Epithelial cell of proximal tubule (primary cell): ENCODE results near the gene IL21. TPM values are rescaled to one million over a fixed set of nuclear protein-coding genes. Genes with fewer than 3 reads are reported as not detected.
"Not testable (repeated sequence)": the region's sequence is repeated elsewhere in the genome, so short reads cannot be mapped to it uniquely, and the experiment has no call there.

Experiments used
- DNase-seq: peaks from one replicate; pipeline ENCODE4 v3.0.0-alpha.2; 2011; ENCODE audit warnings: low read depth
- H3K4me3 ChIP-seq: 2 replicates; pipeline ENCODE4 v1.5.1; 2011; ENCODE audit warnings: low read depth, mild to moderate bottlenecking, low read length
- total RNA-seq: library from RNA; depleted of rRNA; stranded (reverse); fragments of >200 nt; gene quantifications from 2 replicates; pipeline ENCODE4 v1.2.3, GENCODE V29; 2015
- TF ChIP-seq, protein P1 (sequence below): conservative IDR thresholded peaks from 2 replicates; pipeline ENCODE4 v1.5.1; 2012; ENCODE audit warnings: low read depth, mild to moderate bottlenecking, low read length

The IL21 gene
- total RNA-seq, 1 donor from 2014 or later = not detected

DNA sequence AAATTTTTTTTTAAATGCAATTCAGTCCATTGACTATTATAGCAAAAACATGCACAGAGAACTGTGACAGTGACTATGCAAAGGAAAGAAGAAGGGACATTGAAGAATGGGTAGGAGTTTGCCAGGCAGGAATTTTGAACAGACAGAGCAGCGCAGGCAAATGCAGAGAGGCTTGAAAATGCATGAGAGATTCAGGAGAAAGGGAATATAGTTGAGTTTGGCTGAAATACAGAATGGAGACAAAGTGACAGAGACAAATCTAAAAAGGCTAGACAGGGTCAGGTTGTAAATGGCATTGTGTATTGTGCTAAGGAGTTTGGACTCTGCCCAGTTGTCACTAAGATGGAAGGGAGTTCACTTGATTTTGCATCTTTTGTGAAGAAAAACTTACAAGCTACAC, 42.4 kb upstream of the IL21 start:
- no peak for DNase-seq
- H3K4me3 ChIP-seq = no peak overlapping the region
- TF ChIP-seq, protein P1, sequence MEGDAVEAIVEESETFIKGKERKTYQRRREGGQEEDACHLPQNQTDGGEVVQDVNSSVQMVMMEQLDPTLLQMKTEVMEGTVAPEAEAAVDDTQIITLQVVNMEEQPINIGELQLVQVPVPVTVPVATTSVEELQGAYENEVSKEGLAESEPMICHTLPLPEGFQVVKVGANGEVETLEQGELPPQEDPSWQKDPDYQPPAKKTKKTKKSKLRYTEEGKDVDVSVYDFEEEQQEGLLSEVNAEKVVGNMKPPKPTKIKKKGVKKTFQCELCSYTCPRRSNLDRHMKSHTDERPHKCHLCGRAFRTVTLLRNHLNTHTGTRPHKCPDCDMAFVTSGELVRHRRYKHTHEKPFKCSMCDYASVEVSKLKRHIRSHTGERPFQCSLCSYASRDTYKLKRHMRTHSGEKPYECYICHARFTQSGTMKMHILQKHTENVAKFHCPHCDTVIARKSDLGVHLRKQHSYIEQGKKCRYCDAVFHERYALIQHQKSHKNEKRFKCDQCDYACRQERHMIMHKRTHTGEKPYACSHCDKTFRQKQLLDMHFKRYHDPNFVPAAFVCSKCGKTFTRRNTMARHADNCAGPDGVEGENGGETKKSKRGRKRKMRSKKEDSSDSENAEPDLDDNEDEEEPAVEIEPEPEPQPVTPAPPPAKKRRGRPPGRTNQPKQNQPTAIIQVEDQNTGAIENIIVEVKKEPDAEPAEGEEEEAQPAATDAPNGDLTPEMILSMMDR = no peak

GRCh38 chr4:122662701-122663100, 41.8 kb upstream of the IL21 start:
- H3K4me3 ChIP-seq = no peak overlapping the region
- DNase-seq = no peak

DNA sequence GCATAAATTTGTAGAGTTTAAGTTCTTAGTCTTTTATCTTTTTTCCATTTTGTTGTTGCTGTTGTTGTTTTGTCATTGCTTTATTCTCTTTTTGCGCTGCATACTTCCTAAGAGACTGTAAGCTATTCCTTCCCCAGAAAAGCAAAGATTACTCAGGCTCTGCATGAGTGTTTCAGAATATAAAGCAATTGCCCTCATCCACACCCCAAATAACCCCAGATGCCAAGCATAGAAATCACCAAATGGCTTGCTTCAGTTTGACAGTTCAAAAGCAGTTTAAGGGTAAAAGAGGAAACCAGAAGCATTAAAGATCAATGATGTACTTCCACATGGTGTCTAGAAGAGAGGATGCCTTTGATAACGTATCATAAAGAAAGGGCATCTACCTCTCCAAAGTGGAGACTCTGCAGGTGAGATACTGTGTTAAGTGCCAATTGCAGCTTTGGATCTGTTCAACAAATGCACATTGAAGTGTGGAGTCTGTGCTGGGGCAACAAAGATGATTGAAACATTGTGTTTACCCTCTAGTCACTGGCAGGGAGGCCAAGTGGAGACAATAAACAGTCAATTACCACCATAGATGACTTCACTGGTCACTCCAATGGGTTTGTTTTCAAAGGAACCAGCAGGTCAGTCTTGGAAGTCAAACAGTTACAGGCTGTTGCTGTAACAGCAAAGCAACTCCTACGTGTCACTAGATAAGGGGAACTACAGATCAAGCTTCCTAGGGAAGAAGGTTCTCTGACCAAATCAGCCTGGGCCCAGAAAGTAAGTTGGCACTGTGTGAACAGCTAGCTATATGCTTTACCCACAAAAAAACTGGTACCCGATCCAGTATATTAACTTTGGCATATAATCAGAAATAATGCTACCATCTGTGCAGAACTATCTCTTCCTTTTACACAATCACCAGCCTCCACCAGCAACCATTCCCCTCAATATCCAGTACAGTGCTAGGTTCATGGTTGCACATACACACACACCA, 40.6 kb upstream of the IL21 start:
- TF ChIP-seq, protein P1 = no peak
- peak; percentile 55 for DNase-seq
- no peak overlapping the region for H3K4me3 ChIP-seq

More at GRCh38 chr4:122662701-122663100, 41.8 kb upstream of the IL21 start:
- TF ChIP-seq, protein P1 = no peak

- TF ChIP-seq, protein P1 = no peak
- DNase-seq = no peak
- H3K4me3 ChIP-seq = no peak overlapping the region
Observed at GRCh38 chr4:122658818-122659295, 38.0 kb upstream of the IL21 start.

DNA sequence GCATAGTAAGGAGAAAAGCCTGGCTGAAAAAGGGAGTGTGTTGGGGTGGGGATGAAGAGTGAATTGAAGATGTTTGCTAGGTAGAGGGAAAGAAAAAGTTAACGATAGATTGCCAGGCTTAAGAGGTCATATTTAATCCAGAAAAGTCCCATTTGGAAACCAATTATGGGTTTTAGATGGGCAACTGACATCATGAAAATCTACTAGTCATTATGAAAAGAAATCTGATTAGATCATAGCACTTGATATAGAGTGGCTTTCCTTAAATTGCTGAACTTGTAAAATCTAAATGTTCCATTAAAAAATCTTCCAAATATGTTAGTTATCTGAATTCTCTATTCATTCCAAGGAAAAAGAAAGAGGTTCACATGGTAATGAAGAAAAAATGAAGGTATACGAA, 37.5 kb upstream of the IL21 start:
- TF ChIP-seq, protein P1 = no peak
- no peak for DNase-seq
- H3K4me3 ChIP-seq = no peak overlapping the region

- no peak overlapping the region for H3K4me3 ChIP-seq
- no peak for DNase-seq
- TF ChIP-seq, protein P1 = no peak
Observed at GRCh38 chr4:122657553-122657952, 36.7 kb upstream of the IL21 start.

- H3K4me3 ChIP-seq, DNase-seq: not testable (repeated sequence)
Observed at GRCh38 chr4:122656583-122656982, 35.7 kb upstream of the IL21 start.
